ENCODE data around the gene CLCN5. TPM values are rescaled to one million over a fixed set of nuclear protein-coding genes. Genes with fewer than 3 reads are reported as not detected.

The CLCN5 gene
- total RNA-seq, 1 donor from 2014 or later, result 8.4 TPM

DNA sequence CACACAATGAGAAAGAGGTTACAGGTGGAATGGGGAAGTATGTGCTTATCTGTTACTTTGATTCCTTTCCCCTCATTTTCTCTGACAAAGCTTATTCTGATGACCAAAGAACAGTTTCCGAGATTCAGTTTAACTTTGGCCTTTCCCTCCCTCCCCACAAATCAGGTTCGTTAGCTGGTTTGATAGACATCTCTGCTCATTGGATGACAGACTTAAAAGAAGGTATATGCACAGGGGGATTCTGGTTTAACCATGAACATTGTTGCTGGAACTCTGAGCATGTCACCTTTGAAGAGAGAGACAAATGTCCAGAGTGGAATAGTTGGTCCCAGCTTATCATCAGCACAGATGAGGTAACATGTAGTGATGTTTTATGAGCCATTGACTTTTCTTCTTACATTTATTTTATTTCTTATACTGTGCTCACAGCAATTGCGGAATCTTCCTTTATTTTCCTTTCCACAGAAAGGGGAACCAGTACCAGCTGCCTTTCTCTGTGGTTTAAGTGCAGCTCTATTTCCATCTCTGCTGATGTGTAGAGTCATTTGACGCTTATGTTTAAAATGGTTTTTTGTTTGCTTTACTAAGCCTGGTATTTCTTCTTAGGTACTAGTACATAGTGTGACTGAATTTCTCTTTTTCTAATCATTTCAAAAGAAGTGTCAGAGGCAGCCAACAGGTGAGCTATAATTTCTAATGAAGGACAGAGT is 153.4 kb downstream of the CLCN5 start:
- no peaks in the 10 kb centered on the region for H3K36me3 ChIP-seq (ENCODE audit: control insufficient read depth, insufficient read depth, low read length)
- no peak overlapping the region for H3K4me3 ChIP-seq (ENCODE audit: low read depth, low read length)
- FAIRE-seq, result no peak
- DNase-seq (ENCODE audit: low read depth), result no peak
- TF ChIP-seq CTCF (IDR thresholded peaks at IDR 0.05; ENCODE audit: insufficient read depth, low read length, severe bottlenecking), result no peak
- H3K27me3 ChIP-seq (ENCODE audit: control insufficient read depth, insufficient read depth, low read length), result no peaks in the 10 kb centered on the region

GRCh38 chrX:50081282-50081889 is 159.0 kb downstream of the CLCN5 start:
- peak; percentile 52 for TF ChIP-seq CTCF (IDR thresholded peaks at IDR 0.05; ENCODE audit: insufficient read depth, low read length, severe bottlenecking)
- DNase-seq (ENCODE audit: low read depth) (peak; percentile 27), FAIRE-seq (no peak)
- no peaks in the 10 kb centered on the region for H3K36me3 ChIP-seq (ENCODE audit: control insufficient read depth, insufficient read depth, low read length)
- H3K27me3 ChIP-seq (ENCODE audit: control insufficient read depth, insufficient read depth, low read length), result no peaks in the 10 kb centered on the region
- H3K4me3 ChIP-seq (ENCODE audit: low read depth, low read length), result no peak overlapping the region

GRCh38 chrX:50082741-50083140 is 160.3 kb downstream of the CLCN5 start:
- no peak overlapping the region for H3K4me3 ChIP-seq (ENCODE audit: low read depth, low read length)
- TF ChIP-seq CTCF (IDR thresholded peaks at IDR 0.05; ENCODE audit: insufficient read depth, low read length, severe bottlenecking), result no peak
- DNase-seq (ENCODE audit: low read depth) (no peak), FAIRE-seq (no peak)
- no peaks in the 10 kb centered on the region for H3K36me3 ChIP-seq (ENCODE audit: control insufficient read depth, insufficient read depth, low read length)
- H3K27me3 ChIP-seq (ENCODE audit: control insufficient read depth, insufficient read depth, low read length), result no peaks in the 10 kb centered on the region

- no peaks in the 10 kb centered on the region for H3K36me3 ChIP-seq (ENCODE audit: control insufficient read depth, insufficient read depth, low read length)
- no peak for DNase-seq (ENCODE audit: low read depth)
- no peak for TF ChIP-seq CTCF (IDR thresholded peaks at IDR 0.05; ENCODE audit: insufficient read depth, low read length, severe bottlenecking)
- no peak overlapping the region for H3K4me3 ChIP-seq (ENCODE audit: low read depth, low read length)
- peak; percentile 55 for FAIRE-seq
- no peaks in the 10 kb centered on the region for H3K27me3 ChIP-seq (ENCODE audit: control insufficient read depth, insufficient read depth, low read length)
These were observed 166.2 kb downstream of the CLCN5 start for GRCh38 chrX:50088645-50089044.

DNA sequence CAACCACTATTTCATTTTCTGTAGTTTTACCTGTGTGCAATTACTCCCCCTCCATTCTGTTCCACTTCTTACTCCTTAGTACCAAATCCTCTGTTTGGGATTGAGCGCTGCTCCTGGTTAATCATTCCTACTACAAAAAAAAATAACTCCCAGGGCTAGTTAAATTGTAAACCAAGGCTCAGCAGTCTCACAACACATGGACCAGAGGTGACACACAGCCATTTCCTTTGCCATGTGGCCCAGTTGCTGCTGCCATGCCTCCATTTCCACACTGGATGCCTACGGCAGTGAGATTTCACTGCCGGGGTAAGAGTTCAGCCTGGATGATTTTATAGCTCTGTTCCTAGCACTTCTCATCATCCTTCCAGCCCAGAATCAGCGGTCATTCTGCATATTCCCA is 171.2 kb downstream of the CLCN5 start:
- no peak for TF ChIP-seq CTCF (IDR thresholded peaks at IDR 0.05; ENCODE audit: insufficient read depth, low read length, severe bottlenecking)
- no peak for FAIRE-seq

More for the DNA sequence above, 171.2 kb downstream of the CLCN5 start:
- no peak overlapping the region for H3K4me3 ChIP-seq (ENCODE audit: low read depth, low read length)
- no peak for DNase-seq (ENCODE audit: low read depth)
- no peaks in the 10 kb centered on the region for H3K36me3 ChIP-seq (ENCODE audit: control insufficient read depth, insufficient read depth, low read length)
- H3K27me3 ChIP-seq (ENCODE audit: control insufficient read depth, insufficient read depth, low read length), result no peaks in the 10 kb centered on the region
